IMR-90 (cell line): ENCODE measurements around the gene PRDM15. TPM values are rescaled to one million over a fixed set of nuclear protein-coding genes. Genes with fewer than 3 reads are reported as not detected.

Experiments
- ATAC-seq: fragments of 200-7000 bp; cut with Tn5 transposase; 2 replicates; pipeline ENCODE4 v1.9.1; 2020; ENCODE audit warnings: low read depth, mild to moderate bottlenecking, moderate library complexity
- BruUV-seq: library from RNA; stranded (reverse); fragments of 400-500 nt; replicated peaks from 2 replicates; lab custom pipeline; 2021; lab: Mats Ljungman, UMichigan
- CTCF ChIA-PET: fragments of 300-600 bp; formaldehyde crosslinking; extraction: SDS; loops from one replicate; lab custom pipeline; 2021; ENCODE audit warnings: antibody characterized with exemption; lab: Yijun Ruan, JAX
- POLR2A ChIA-PET: fragments of 300-600 bp; sonication (Branson Sonifier 250); formaldehyde crosslinking; loops from one replicate; lab custom pipeline; 2022; ENCODE audit warnings: antibody characterized with exemption; ENCODE audit not compliant: unreplicated experiment; lab: Charles Lee
- DNase-seq: peaks from one replicate; pipeline ENCODE4 v3.0.0; 2013
- H2AFZ ChIP-seq: replicated peaks from 2 replicates; pipeline ENCODE3; 2013; ENCODE audit warnings: low read length, mild to moderate bottlenecking; ENCODE audit not compliant: poor library complexity
- H2AK5ac ChIP-seq: 2 replicates; pipeline ENCODE4 v1.6.1; 2013; ENCODE audit warnings: low read depth, low read length, inconsistent platforms
- H2AK9ac ChIP-seq: replicated peaks from 2 replicates; pipeline ENCODE3; 2013; ENCODE audit warnings: mild to moderate bottlenecking, low read depth, low read length, moderate library complexity; ENCODE audit not compliant: poor library complexity
- H2BK120ac ChIP-seq: 2 replicates; pipeline ENCODE4 v1.6.1; 2013; ENCODE audit warnings: low read depth, low read length, inconsistent platforms
- H2BK15ac ChIP-seq: 3 replicates; pipeline ENCODE4 v1.6.1; 2013; ENCODE audit warnings: low read depth, low read length, inconsistent platforms
- H2BK20ac ChIP-seq: 2 replicates; pipeline ENCODE4 v1.6.1; 2013; ENCODE audit warnings: low read depth, mild to moderate bottlenecking, inconsistent platforms, low read length, moderate library complexity
- H2BK5ac ChIP-seq: 2 replicates; pipeline ENCODE4 v1.6.1; 2013; ENCODE audit warnings: mild to moderate bottlenecking, low read depth, low read length, inconsistent platforms; ENCODE audit not compliant: poor library complexity, severe bottlenecking
- H3K14ac ChIP-seq: replicated peaks from 2 replicates; pipeline ENCODE4 v1.6.1; 2013; ENCODE audit warnings: low read depth, low read length, inconsistent platforms
- H3K18ac ChIP-seq: 2 replicates; pipeline ENCODE4 v1.6.1; 2013; ENCODE audit warnings: low read depth, low read length, control low read depth
- H3K23ac ChIP-seq: 2 replicates; pipeline ENCODE4 v1.6.1; 2013; ENCODE audit warnings: low read depth, low read length, inconsistent platforms
- H3K27ac ChIP-seq: 2 replicates; pipeline ENCODE4 v1.5.1; 2013; ENCODE audit warnings: mild to moderate bottlenecking, control low read depth, low read length; ENCODE audit not compliant: insufficient read depth
- H3K27me3 ChIP-seq: 2 replicates; pipeline ENCODE4 v1.6.1; 2013; ENCODE audit warnings: low read length; ENCODE audit not compliant: control insufficient read depth, insufficient read depth
- H3K36me3 ChIP-seq: 2 replicates; pipeline ENCODE4 v1.6.1; 2013; ENCODE audit warnings: low read length, mixed read lengths; ENCODE audit not compliant: control insufficient read depth, insufficient read depth
- H3K4ac ChIP-seq: 2 replicates; pipeline ENCODE4 v1.6.1; 2013; ENCODE audit warnings: low read depth, low read length, inconsistent platforms
- H3K4me1 ChIP-seq: 2 replicates; pipeline ENCODE4 v1.6.1; 2013; ENCODE audit warnings: low read length, mixed read lengths; ENCODE audit not compliant: control insufficient read depth, insufficient read depth
- H3K4me2 ChIP-seq: 2 replicates; pipeline ENCODE4 v1.6.1; 2013; ENCODE audit warnings: low read depth, mild to moderate bottlenecking, control low read depth, low read length, moderate library complexity
- H3K4me3 ChIP-seq: 2 replicates; pipeline ENCODE4 v1.5.1; 2013; ENCODE audit warnings: low read depth, mild to moderate bottlenecking, control low read depth, low read length, moderate library complexity; ENCODE audit not compliant: insufficient read depth
- H3K56ac ChIP-seq: 2 replicates; pipeline ENCODE4 v1.6.1; 2013; ENCODE audit warnings: low read length, inconsistent platforms; ENCODE audit not compliant: insufficient read depth; ENCODE audit errors: extremely low read depth
- H3K79me1 ChIP-seq, 2 experiments: 2 replicates each; pipeline ENCODE4 v1.6.1; 2013; ENCODE audit warnings: low read length in 2 of 2, inconsistent platforms in 1 of 2, low read depth in 1 of 2
- H3K9ac ChIP-seq: 2 replicates; pipeline ENCODE4 v1.6.1; 2013; ENCODE audit warnings: low read depth, low read length, control low read depth
- H3K9me1 ChIP-seq: 2 replicates; pipeline ENCODE4 v1.6.1; 2013; ENCODE audit warnings: low read length, inconsistent platforms; ENCODE audit not compliant: insufficient read depth
- H3K9me3 ChIP-seq: 2 replicates; pipeline ENCODE4 v1.6.1; 2013; ENCODE audit warnings: low read length; ENCODE audit not compliant: control insufficient read depth, insufficient read depth
- H4K20me1 ChIP-seq: 2 replicates; pipeline ENCODE4 v1.6.1; 2013; ENCODE audit warnings: low read length, inconsistent platforms; ENCODE audit not compliant: insufficient read depth
- H4K5ac ChIP-seq: 2 replicates; pipeline ENCODE4 v1.6.1; 2013; ENCODE audit warnings: mild to moderate bottlenecking, low read depth, low read length, control low read depth
- H4K8ac ChIP-seq, 2 experiments: 2 replicates each; pipeline ENCODE4 v1.6.1; 2013; ENCODE audit warnings: low read depth in 2 of 2, low read length in 2 of 2, control low read depth in 1 of 2, inconsistent platforms in 1 of 2
- H4K91ac ChIP-seq: 2 replicates; pipeline ENCODE4 v1.6.1; 2013; ENCODE audit warnings: low read depth, low read length, inconsistent platforms; ENCODE audit not compliant: insufficient read depth
- BHLHE40 ChIP-seq: fragments of 150-350 bp; IDR thresholded peaks from 2 replicates; pipeline ENCODE4 v1.6.1; 2016; ENCODE audit warnings: mild to moderate bottlenecking, low read depth, low read length
- CEBPB ChIP-seq: IDR thresholded peaks from 2 replicates; pipeline ENCODE4 v1.6.1; 2012; ENCODE audit warnings: low read depth, low read length, improper control_type of control experiment
- CHD1 ChIP-seq: IDR thresholded peaks from 2 replicates; pipeline ENCODE4 v1.6.1; 2012; ENCODE audit warnings: low read depth, low read length, improper control_type of control experiment
- CTCF ChIP-seq: conservative IDR thresholded peaks from 2 replicates; pipeline ENCODE4 v1.5.1; 2012; ENCODE audit warnings: mild to moderate bottlenecking, low read depth, low read length, improper control_type of control experiment
- ELK1 ChIP-seq: fragments of 150-350 bp; IDR thresholded peaks from 2 replicates; pipeline ENCODE4 v1.6.1; 2016; ENCODE audit warnings: low read depth, mild to moderate bottlenecking, low read length, moderate library complexity, borderline replicate concordance
- FOS ChIP-seq: fragments of 150-350 bp; IDR thresholded peaks from 2 replicates; pipeline ENCODE4 v1.6.1; 2016; ENCODE audit warnings: low read depth, low read length
- MAFK ChIP-seq: IDR thresholded peaks from 2 replicates; pipeline ENCODE4 v1.6.1; 2012; ENCODE audit warnings: low read depth, low read length, improper control_type of control experiment
- MAZ ChIP-seq: IDR thresholded peaks from 2 replicates; pipeline ENCODE4 v1.6.1; 2012; ENCODE audit warnings: low read depth, mild to moderate bottlenecking, low read length, improper control_type of control experiment, moderate library complexity, borderline replicate concordance
- MXI1 ChIP-seq: IDR thresholded peaks from 2 replicates; pipeline ENCODE4 v1.6.1; 2012; ENCODE audit warnings: low read depth, mild to moderate bottlenecking, low read length, moderate library complexity, borderline replicate concordance
- NFE2L2 ChIP-seq: fragments of 150-350 bp; IDR thresholded peaks from 2 replicates; pipeline ENCODE4 v1.6.1; 2016; ENCODE audit warnings: low read depth, mild to moderate bottlenecking, low read length
- POLR2A ChIP-seq: IDR thresholded peaks from 2 replicates; pipeline ENCODE4 v1.6.1; 2012; ENCODE audit warnings: mild to moderate bottlenecking, low read depth, low read length
- RAD21 ChIP-seq: IDR thresholded peaks from 2 replicates; pipeline ENCODE4 v1.6.1; 2012; ENCODE audit warnings: low read length, improper control_type of control experiment
- RCOR1 ChIP-seq: IDR thresholded peaks from 2 replicates; pipeline ENCODE4 v1.6.1; 2012; ENCODE audit warnings: mild to moderate bottlenecking, low read length, improper control_type of control experiment; ENCODE audit not compliant: insufficient replicate concordance
- RFX5 ChIP-seq: IDR thresholded peaks from 2 replicates; pipeline ENCODE4 v1.8.0; 2012; ENCODE audit warnings: low read depth, mild to moderate bottlenecking, low read length, moderate library complexity
- SMC3 ChIP-seq: fragments of 150-350 bp; IDR thresholded peaks from 2 replicates; pipeline ENCODE4 v1.6.1; 2016; ENCODE audit warnings: low read depth, mild to moderate bottlenecking, antibody characterized with exemption, low read length, moderate library complexity
- USF2 ChIP-seq: fragments of 150-350 bp; IDR thresholded peaks from 2 replicates; pipeline ENCODE4 v1.6.1; 2017; ENCODE audit warnings: mild to moderate bottlenecking, antibody characterized with exemption, low read length, low read depth
- WGBS, 2 experiments: methylation state at CpG; one replicate each; pipeline versions ENCODE4 v1.1.5 to v1.1.7; 2013; ENCODE audit warnings: missing lambda C conversion rate in 2 of 2; ENCODE audit not compliant: insufficient read length in 1 of 2; ENCODE audit errors: extremely low coverage in 2 of 2; 5-methylcytosine and 5-hydroxymethylcytosine counted together
- dilution Hi-C: fragments of 300-500 bp; cut with HindIII; formaldehyde crosslinking; loops from one replicate; pipeline ENCODE4 v1.14.3; 2018; ENCODE audit warnings: low sequenced_read_pairs; ENCODE audit not compliant: unreplicated experiment
- in situ Hi-C: fragments of 300-500 bp; cut with MboI; formaldehyde crosslinking; loops from 3 replicates; pipeline ENCODE4 v1.14.3; 2019; ENCODE audit warnings: low sequenced_read_pairs, inconsistent platforms, mixed read lengths
- intact Hi-C: fragments of 100-400 bp; cut with micrococcal nuclease; formaldehyde crosslinking; loops from 2 replicates; pipeline ENCODE4 v1.10.0; 2022
- polyA plus RNA-seq, 3 experiments: library from polyadenylated mRNA; depleted of rRNA; stranded (reverse); fragments of >200 nt; gene quantifications; 2 replicates each; pipeline ENCODE4 v1.2.3, GENCODE V29; 2012; ENCODE audit warnings: low replicate concordance in 1 of 3
- total RNA-seq: library from RNA; depleted of rRNA; stranded (reverse); fragments of >200 nt; gene quantifications from 2 replicates; pipeline ENCODE4 v1.2.3, GENCODE V29; 2012

The PRDM15 gene
- total and polyA plus RNA-seq, 2 of the 4 experiments (the other 2 are of a cell fraction), result 7.3 to 8.8 TPM

- Histone ChIP-seq H3K18ac (peak overlapping the region; percentile 98), H2AFZ (no peak overlapping the region), H2AK9ac (no peak overlapping the region), H2BK5ac (peak overlapping the region; percentile 80), H2AK5ac (no peak overlapping the region), H3K4ac (peak overlapping the region; percentile 0; the same call in 1 of the 2 replicates), H3K23ac (peak overlapping the region; percentile 10; the same call in 1 of the 2 replicates), H4K5ac (peak overlapping the region; percentile 99), H3K14ac (no peak overlapping the region), H4K91ac (0 out of 2 replicates have a peak overlapping the region, but pooled peaks have one; percentile 8), H3K36me3 (no peaks in the 10 kb centered on the region; the same call in 1 of the 2 replicates), H3K9ac (peak overlapping the region; percentile 95; the same call in 1 of the 2 replicates), H3K4me1 (peaks cover 17% of the 10 kb centered on the region), H3K56ac (peak overlapping the region; percentile 27; the same call in 1 of the 2 replicates), H3K9me1 (peaks cover 19% of the 10 kb centered on the region), H4K8ac (peak overlapping the region; percentile 27 to 57), H4K20me1 (no peaks in the 10 kb centered on the region), H2BK120ac (peak overlapping the region; percentile 16; the same call in 1 of the 2 replicates), H2BK20ac (no peak overlapping the region), H3K4me2 (peak overlapping the region; percentile 99), H3K27ac (peak overlapping the region; percentile 96; the same call in 1 of the 2 replicates), H3K4me3 (peak overlapping the region; percentile 52), H3K27me3 (no peaks in the 10 kb centered on the region), H3K9me3 (no peaks in the 10 kb centered on the region), H3K79me1 (peaks cover 27 to 52% of the 10 kb centered on the region in 2 experiments), H2BK15ac (no peak overlapping the region)
- in situ Hi-C loops (no loop called here), dilution Hi-C loops (no loop called here), intact Hi-C loops (no loop called here)
- peak; percentile 33 for ATAC-seq
- no TSS peak for BruUV-seq
- ChIA-PET POLR2A (interaction anchor here (0.5 to 1.3 kb wide), 2 partner anchors 30 to 117 kb away, joined by 3 read pairs; no protein-coding TSS in a partner anchor), CTCF (interaction anchor here (1.5 kb wide), 1 partner anchor 314 kb away, joined by 4 read pairs; no protein-coding TSS in a partner anchor)
- TF ChIP-seq CHD1 (no peak), RFX5 (no peak), SMC3 (no peak), CEBPB (no peak), MAZ (no peak), NFE2L2 (no peak), ELK1 (no peak), FOS (no peak), MXI1 (no peak), USF2 (no peak), MAFK (no peak), RCOR1 (no peak), CTCF (no peak), RAD21 (no peak), POLR2A (no peak), BHLHE40 (no peak)
- no peak for DNase-seq
- no CpG with 5 or more reads among the region's 3 CpGs for WGBS, 2 experiments
These were observed 47.6 kb upstream of the PRDM15 start for GRCh38 chr21:41926807-41927171.
